GM19099 (cell line): ENCODE data around the gene PGC.
A peak's percentile ranks its signal among the peaks of the same experiment; 100 is the strongest.

Experiments used
- POLR2A ChIP-seq: IDR thresholded peaks from 3 replicates; pipeline ENCODE4 v1.6.1; 2011; ENCODE audit warnings: low read depth; ENCODE audit not compliant: insufficient read length; ENCODE audit errors: extremely low read depth

Gene PGC

GRCh38 chr6:41741625-41742490 is 5.3 kb downstream of the PGC start:
- no peak for TF ChIP-seq POLR2A

- TF ChIP-seq POLR2A, result no peak
Measured at GRCh38 chr6:41740366-41741162, 6.6 kb downstream of the PGC start.

GRCh38 chr6:41739041-41739440 is 8.2 kb downstream of the PGC start:
- no peak for TF ChIP-seq POLR2A

GRCh38 chr6:41737591-41738130 is 9.5 kb downstream of the PGC start:
- no peak for TF ChIP-seq POLR2A

- TF ChIP-seq POLR2A, result no peak
Measured at GRCh38 chr6:41736800-41737555, 10.2 kb downstream of the PGC start.

- TF ChIP-seq POLR2A, result no peak
Measured at GRCh38 chr6:41736186-41736733, 10.9 kb downstream of the PGC start.

- TF ChIP-seq POLR2A, result peak; percentile 43
Measured at GRCh38 chr6:41735427-41736185, 11.6 kb downstream of the PGC start, which contains the start of gene TFEB. TSS of gene TFEB (minus strand) at chr6:41735608. CDS start at chr6:41691213, 44,395 bp downstream.

GRCh38 chr6:41734666-41735426 is 12.4 kb downstream of the PGC start:
- no peak for TF ChIP-seq POLR2A

GRCh38 chr6:41733707-41734665 is 13.2 kb downstream of the PGC start:
- peak; percentile 67 for TF ChIP-seq POLR2A

- TF ChIP-seq POLR2A, result no peak
Measured at GRCh38 chr6:41733360-41733706, 13.9 kb downstream of the PGC start.

- TF ChIP-seq POLR2A, result peak; percentile 60
Measured at GRCh38 chr6:41732591-41733359, 14.4 kb downstream of the PGC start.

- no peak for TF ChIP-seq POLR2A
Measured at GRCh38 chr6:41732149-41732548, 15.0 kb downstream of the PGC start.

GRCh38 chr6:41731561-41732086 is 15.6 kb downstream of the PGC start:
- no peak for TF ChIP-seq POLR2A
